Lower leg skin (tissue), 3 donors: ENCODE data around the gene RHBDD2.

Source experiments
- CTCF ChIP-seq, 3 donors: fragments of 450-650 bp; IDR thresholded peaks; one replicate each; pipeline ENCODE4 v1.5.1; 2016; ENCODE audit warnings: antibody characterized with exemption in 3 of 3, mild to moderate bottlenecking in 3 of 3, moderate library complexity in 2 of 3
- POLR2A ChIP-seq, 2 donors: fragments of 450-650 bp; IDR thresholded peaks; one replicate each; pipeline ENCODE4 v1.6.1; 2016 to 2017; ENCODE audit warnings: antibody characterized with exemption in 2 of 2, mild to moderate bottlenecking in 1 of 2, moderate library complexity in 1 of 2

GRCh38 chr7:75866489-75867389, 12.1 kb upstream of the RHBDD2 start:
- no peak for TF ChIP-seq CTCF (IDR thresholded peaks at IDR 0.05)
- no peak for TF ChIP-seq POLR2A (IDR thresholded peaks at IDR 0.05)
